ENCODE measurements around the gene CEP295NL.
"Not testable (repeated sequence)": the region's sequence is repeated elsewhere in the genome, so short reads cannot be mapped to it uniquely, and the experiment has no call there.

The CEP295NL gene

GRCh38 chr17:78868391-78868790, 34.6 kb downstream of the CEP295NL start:
- no peaks in the 10 kb centered on the region for H3K79me2 ChIP-seq (ENCODE audit: low read length)
- no peak overlapping the region for H2AFZ ChIP-seq (ENCODE audit: low read depth, low read length)
- H4K20me1 ChIP-seq (ENCODE audit: insufficient read depth, low read length) = no peaks in the 10 kb centered on the region
- H3K9me3 ChIP-seq (ENCODE audit: insufficient read depth, low read length) = no peaks in the 10 kb centered on the region
- H3K27ac ChIP-seq (ENCODE audit: low read length) = no peak overlapping the region
- 0 out of 2 replicates have a peak, but pooled peaks cover 3% of the 10 kb centered on the region for H3K27me3 ChIP-seq (ENCODE audit: low read depth, low read length)
- no peak overlapping the region for H3K4me2 ChIP-seq (ENCODE audit: low read length)
- H3K9ac ChIP-seq (ENCODE audit: low read length) = no peak overlapping the region
- no peak for TF ChIP-seq EZH2phosphoT487 (IDR thresholded peaks at IDR 0.05; ENCODE audit: low read depth)
- TF ChIP-seq CTCF (IDR thresholded peaks at IDR 0.05; ENCODE audit: low read depth, low read length) = no peak
- 0 out of 2 replicates have a peak, but pooled peaks cover 3% of the 10 kb centered on the region for H3K4me1 ChIP-seq (ENCODE audit: low read length)
- H3K36me3 ChIP-seq (replicated peaks; ENCODE audit: low read depth, low read length) = no peaks in the 10 kb centered on the region
- H3K4me3 ChIP-seq (ENCODE audit: low read length) = no peak overlapping the region

- not testable (repeated sequence) for H4K20me1 ChIP-seq (ENCODE audit: insufficient read depth, low read length); H3K79me2 ChIP-seq (ENCODE audit: low read length); H3K9me3 ChIP-seq (ENCODE audit: insufficient read depth, low read length); H3K4me3 ChIP-seq (ENCODE audit: low read length); H2AFZ ChIP-seq (ENCODE audit: low read depth, low read length); H3K36me3 ChIP-seq (replicated peaks; ENCODE audit: low read depth, low read length); H3K27ac ChIP-seq (ENCODE audit: low read length); H3K4me1 ChIP-seq (ENCODE audit: low read length); H3K9ac ChIP-seq (ENCODE audit: low read length); H3K27me3 ChIP-seq (ENCODE audit: low read depth, low read length); H3K4me2 ChIP-seq (ENCODE audit: low read length)
Measured at GRCh38 chr17:78867046-78867445, 36.0 kb downstream of the CEP295NL start.

- no peaks in the 10 kb centered on the region for H3K36me3 ChIP-seq (replicated peaks; ENCODE audit: low read depth, low read length)
- no peak overlapping the region for H3K9ac ChIP-seq (ENCODE audit: low read length)
- no peak overlapping the region for H3K27ac ChIP-seq (ENCODE audit: low read length)
- no peaks in the 10 kb centered on the region for H3K9me3 ChIP-seq (ENCODE audit: insufficient read depth, low read length)
- TF ChIP-seq EZH2phosphoT487 (IDR thresholded peaks at IDR 0.05; ENCODE audit: low read depth) (no peak), CTCF (IDR thresholded peaks at IDR 0.05; ENCODE audit: low read depth, low read length) (peak; percentile 78)
- H3K79me2 ChIP-seq (ENCODE audit: low read length) = no peaks in the 10 kb centered on the region
- H3K27me3 ChIP-seq (ENCODE audit: low read depth, low read length) = peaks cover 7% of the 10 kb centered on the region; the same call in 1 of the 2 replicates
- 0 out of 2 replicates have a peak, but pooled peaks cover 3% of the 10 kb centered on the region for H3K4me1 ChIP-seq (ENCODE audit: low read length)
- peak overlapping the region; percentile 42 for H3K4me2 ChIP-seq (ENCODE audit: low read length)
- no peak overlapping the region for H2AFZ ChIP-seq (ENCODE audit: low read depth, low read length)
- H4K20me1 ChIP-seq (ENCODE audit: insufficient read depth, low read length) = no peaks in the 10 kb centered on the region
- no peak overlapping the region for H3K4me3 ChIP-seq (ENCODE audit: low read length)
Measured at GRCh38 chr17:78865682-78866390, 37.2 kb downstream of the CEP295NL start.

- Histone ChIP-seq H3K79me2 (ENCODE audit: low read length) (no peaks in the 10 kb centered on the region), H4K20me1 (ENCODE audit: insufficient read depth, low read length) (no peaks in the 10 kb centered on the region), H3K9ac (ENCODE audit: low read length) (no peak overlapping the region), H3K36me3 (replicated peaks; ENCODE audit: low read depth, low read length) (no peaks in the 10 kb centered on the region), H3K27me3 (ENCODE audit: low read depth, low read length) (peaks cover 11% of the 10 kb centered on the region; the same call in 1 of the 2 replicates), H3K9me3 (ENCODE audit: insufficient read depth, low read length) (no peaks in the 10 kb centered on the region), H3K4me3 (ENCODE audit: low read length) (no peak overlapping the region), H3K4me2 (ENCODE audit: low read length) (no peak overlapping the region), H3K4me1 (ENCODE audit: low read length) (0 out of 2 replicates have a peak, but pooled peaks cover 3% of the 10 kb centered on the region), H3K27ac (ENCODE audit: low read length) (no peak overlapping the region), H2AFZ (ENCODE audit: low read depth, low read length) (no peak overlapping the region)
- TF ChIP-seq CTCF (IDR thresholded peaks at IDR 0.05; ENCODE audit: low read depth, low read length) = no peak
- no peak for TF ChIP-seq EZH2phosphoT487 (IDR thresholded peaks at IDR 0.05; ENCODE audit: low read depth)
Measured at GRCh38 chr17:78864117-78864516, 38.9 kb downstream of the CEP295NL start.
